Stimulated activated naive CD8-positive, alpha-beta T cell treated with anti-CD3 and anti-CD28 coated beads, Interleukin-15, Interleukin-2, amounts not matched to agents 100 ng/mL and 50 ng/mL, for 24 hours (primary cell): ENCODE measurements around the gene GPR84.

Experiments used
- H3K27ac Mint-ChIP-seq: one replicate; pipeline ENCODE4 v1.8.0; 2021; ENCODE audit warnings: mild to moderate bottlenecking, mixed read lengths
- H3K27me3 Mint-ChIP-seq: one replicate; pipeline ENCODE4 v1.8.0; 2021; ENCODE audit warnings: mixed read lengths
- H3K36me3 Mint-ChIP-seq: one replicate; pipeline ENCODE4 v1.8.0; 2021; ENCODE audit warnings: low read depth, mixed read lengths
- H3K4me1 Mint-ChIP-seq: one replicate; pipeline ENCODE4 v1.8.0; 2021; ENCODE audit warnings: low read depth, mixed read lengths
- H3K4me3 Mint-ChIP-seq: one replicate; pipeline ENCODE4 v1.8.0; 2021; ENCODE audit warnings: mild to moderate bottlenecking, mixed read lengths
- H3K9me3 Mint-ChIP-seq: one replicate; pipeline ENCODE4 v1.8.0; 2021; ENCODE audit warnings: mixed read lengths

Gene GPR84

GRCh38 chr12:54385251-54385914 lies 21.1 kb upstream of the GPR84 start:
- no peaks in the 10 kb centered on the region for H3K27me3 Mint-ChIP-seq
- no peaks in the 10 kb centered on the region for H3K9me3 Mint-ChIP-seq
- H3K27ac Mint-ChIP-seq, result no peak overlapping the region
- no peaks in the 10 kb centered on the region for H3K36me3 Mint-ChIP-seq
- H3K4me1 Mint-ChIP-seq, result peaks cover 36% of the 10 kb centered on the region
- no peak overlapping the region for H3K4me3 Mint-ChIP-seq

GRCh38 chr12:54384591-54385041 lies 20.3 kb upstream of the GPR84 start, which contains the start of gene ZNF385A:
ZNF385A (minus strand) TSS chr12:54384733; CDS start chr12:54384514, 219 bp downstream.
- Mint-ChIP-seq H3K27me3 (no peaks in the 10 kb centered on the region), H3K9me3 (no peaks in the 10 kb centered on the region), H3K4me1 (peaks cover 32% of the 10 kb centered on the region), H3K27ac (no peak within 1 kb of the TSS), H3K4me3 (no peak within 1 kb of the TSS), H3K36me3 (no peaks in the 10 kb centered on the region)

- Mint-ChIP-seq H3K9me3 (no peaks in the 10 kb centered on the region), H3K27ac (peak overlapping the region; percentile 34), H3K4me3 (no peak overlapping the region), H3K36me3 (no peaks in the 10 kb centered on the region), H3K4me1 (peaks cover 35% of the 10 kb centered on the region), H3K27me3 (no peaks in the 10 kb centered on the region)
These were observed 18.8 kb upstream of the GPR84 start for GRCh38 chr12:54383041-54383609.

- Mint-ChIP-seq H3K4me3 (no peak overlapping the region), H3K4me1 (peaks cover 28% of the 10 kb centered on the region), H3K27ac (no peak overlapping the region), H3K27me3 (no peaks in the 10 kb centered on the region), H3K36me3 (no peaks in the 10 kb centered on the region), H3K9me3 (no peaks in the 10 kb centered on the region)
These were observed 16.9 kb upstream of the GPR84 start for GRCh38 chr12:54381136-54381535.

GRCh38 chr12:54379398-54380201 lies 15.3 kb upstream of the GPR84 start:
- Mint-ChIP-seq H3K36me3 (no peaks in the 10 kb centered on the region), H3K9me3 (no peaks in the 10 kb centered on the region), H3K27me3 (no peaks in the 10 kb centered on the region), H3K4me1 (peaks cover 19% of the 10 kb centered on the region), H3K4me3 (peak overlapping the region; percentile 38), H3K27ac (no peak overlapping the region)

- Mint-ChIP-seq H3K4me3 (peak overlapping the region; percentile 38), H3K4me1 (peaks cover 19% of the 10 kb centered on the region), H3K9me3 (no peaks in the 10 kb centered on the region), H3K27ac (no peak overlapping the region), H3K27me3 (no peaks in the 10 kb centered on the region), H3K36me3 (no peaks in the 10 kb centered on the region)
These were observed 14.6 kb upstream of the GPR84 start for GRCh38 chr12:54378796-54379397.

- H3K27me3 Mint-ChIP-seq, result no peaks in the 10 kb centered on the region
- peaks cover 20% of the 10 kb centered on the region for H3K4me1 Mint-ChIP-seq
- H3K36me3 Mint-ChIP-seq, result no peaks in the 10 kb centered on the region
- no peaks in the 10 kb centered on the region for H3K9me3 Mint-ChIP-seq
- H3K27ac Mint-ChIP-seq, result no peak overlapping the region
- H3K4me3 Mint-ChIP-seq, result no peak overlapping the region
These were observed 13.7 kb upstream of the GPR84 start for GRCh38 chr12:54377797-54378515.

GRCh38 chr12:54377007-54377406 lies 12.7 kb upstream of the GPR84 start:
- Mint-ChIP-seq H3K36me3 (no peaks in the 10 kb centered on the region), H3K4me3 (no peak overlapping the region), H3K4me1 (peaks cover 28% of the 10 kb centered on the region), H3K9me3 (no peaks in the 10 kb centered on the region), H3K27me3 (no peaks in the 10 kb centered on the region), H3K27ac (no peak overlapping the region)

- no peak overlapping the region for H3K27ac Mint-ChIP-seq
- H3K27me3 Mint-ChIP-seq, result no peaks in the 10 kb centered on the region
These were observed 12.3 kb upstream of the GPR84 start for GRCh38 chr12:54376596-54376995.

GRCh38 chr12:54375259-54375579 lies 10.9 kb upstream of the GPR84 start:
- Mint-ChIP-seq H3K27ac (no peak overlapping the region), H3K9me3 (no peaks in the 10 kb centered on the region), H3K4me3 (no peak overlapping the region), H3K27me3 (no peaks in the 10 kb centered on the region), H3K36me3 (no peaks in the 10 kb centered on the region), H3K4me1 (peaks cover 30% of the 10 kb centered on the region)

More at GRCh38 chr12:54376596-54376995, 12.3 kb upstream of the GPR84 start:
- H3K9me3 Mint-ChIP-seq, result no peaks in the 10 kb centered on the region
- H3K36me3 Mint-ChIP-seq, result no peaks in the 10 kb centered on the region
- peaks cover 30% of the 10 kb centered on the region for H3K4me1 Mint-ChIP-seq
- no peak overlapping the region for H3K4me3 Mint-ChIP-seq

GRCh38 chr12:54374562-54375258 lies 10.4 kb upstream of the GPR84 start:
- Mint-ChIP-seq H3K36me3 (no peaks in the 10 kb centered on the region), H3K4me3 (no peak overlapping the region), H3K9me3 (no peaks in the 10 kb centered on the region), H3K27ac (no peak overlapping the region), H3K27me3 (no peaks in the 10 kb centered on the region), H3K4me1 (peaks cover 30% of the 10 kb centered on the region)

- Mint-ChIP-seq H3K9me3 (no peaks in the 10 kb centered on the region), H3K36me3 (no peaks in the 10 kb centered on the region), H3K4me1 (peaks cover 34% of the 10 kb centered on the region), H3K4me3 (no peak overlapping the region), H3K27ac (peak overlapping the region; percentile 67), H3K27me3 (no peaks in the 10 kb centered on the region)
These were observed 9.6 kb upstream of the GPR84 start for GRCh38 chr12:54373649-54374561.

- Mint-ChIP-seq H3K36me3 (no peaks in the 10 kb centered on the region), H3K4me3 (no peak overlapping the region), H3K27ac (peak overlapping the region; percentile 2), H3K4me1 (peaks cover 39% of the 10 kb centered on the region), H3K27me3 (no peaks in the 10 kb centered on the region), H3K9me3 (no peaks in the 10 kb centered on the region)
These were observed 8.0 kb upstream of the GPR84 start for GRCh38 chr12:54372113-54372806.
